Measurements from ENCODE around the gene MYOCOS. TPM values are rescaled to one million over a fixed set of nuclear protein-coding genes. Genes with fewer than 3 reads are reported as not detected.

MYOCOS gene
- total and polyA plus RNA-seq, 2 of the 4 experiments (the other 2 are of a cell fraction), result not detected

GRCh38 chr1:171653796-171654195 lies 31.8 kb downstream of the MYOCOS start:
- Histone ChIP-seq H3K27ac (ENCODE audit: insufficient read depth, low read length) (no peak overlapping the region), H2BK20ac (ENCODE audit: low read depth, low read length) (no peak overlapping the region), H2AFZ (replicated peaks; ENCODE audit: low read length, poor library complexity) (no peak overlapping the region), H3K9me3 (ENCODE audit: control insufficient read depth, insufficient read depth, low read length) (no peaks in the 10 kb centered on the region), H4K20me1 (ENCODE audit: insufficient read depth, low read length) (no peaks in the 10 kb centered on the region), H2AK9ac (replicated peaks; ENCODE audit: low read depth, low read length, poor library complexity) (no peak overlapping the region), H4K91ac (ENCODE audit: insufficient read depth, low read depth, low read length) (no peak overlapping the region), H2BK120ac (ENCODE audit: low read depth, low read length) (no peak overlapping the region), H3K4me1 (ENCODE audit: control insufficient read depth, insufficient read depth, low read length) (peaks cover 8% of the 10 kb centered on the region), H2AK5ac (ENCODE audit: low read depth, low read length) (no peak overlapping the region), H2BK5ac (ENCODE audit: low read depth, low read length, poor library complexity, severe bottlenecking) (no peak overlapping the region), H3K79me1 (ENCODE audit: low read depth in 1 of 2, low read length in 2 of 2) (no peaks in the 10 kb centered on the region), H3K4ac (ENCODE audit: low read depth, low read length) (no peak overlapping the region), H3K9ac (ENCODE audit: low read depth, low read length) (no peak overlapping the region), H3K4me2 (ENCODE audit: low read depth, low read length) (no peak overlapping the region), H3K56ac (ENCODE audit: extremely low read depth, insufficient read depth, low read length) (no peak overlapping the region), H3K36me3 (ENCODE audit: control insufficient read depth, insufficient read depth, low read length) (no peaks in the 10 kb centered on the region), H2BK15ac (ENCODE audit: low read depth, low read length) (no peak overlapping the region), H4K5ac (ENCODE audit: low read depth, low read length) (no peak overlapping the region), H3K23ac (ENCODE audit: low read depth, low read length) (no peak overlapping the region), H3K14ac (replicated peaks; ENCODE audit: low read depth, low read length) (no peak overlapping the region), H3K27me3 (ENCODE audit: control insufficient read depth, insufficient read depth, low read length) (peaks cover 4% of the 10 kb centered on the region), H3K4me3 (ENCODE audit: insufficient read depth, low read depth, low read length) (no peak overlapping the region), H4K8ac (ENCODE audit: low read depth in 2 of 2, low read length in 2 of 2) (no peak overlapping the region), H3K18ac (ENCODE audit: low read depth, low read length) (no peak overlapping the region), H3K9me1 (ENCODE audit: insufficient read depth, low read length) (peaks cover 7% of the 10 kb centered on the region; the same call in 1 of the 2 replicates)
- POLR2A ChIA-PET (ENCODE audit: unreplicated experiment), result no interaction called here
- dilution Hi-C loops (cut with HindIII; ENCODE audit: low sequenced_read_pairs, unreplicated experiment) (no loop called here), in situ Hi-C loops (cut with MboI; ENCODE audit: low sequenced_read_pairs) (no loop called here), intact Hi-C loops (cut with micrococcal nuclease) (no loop called here)
- BruUV-seq (replicated peaks), result no TSS peak
- ATAC-seq (ENCODE audit: low read depth) (peak; percentile 16; the same call in 1 of the 2 replicates), DNase-seq (no peak)
- CTCF ChIA-PET, result interaction anchor here (2.0 to 2.3 kb wide), 3 partner anchors 9 to 332 kb away, joined by 6 to 23 read pairs (median 9); no protein-coding TSS in a partner anchor
- WGBS, 2 experiments (ENCODE audit: extremely low coverage in 2 of 2, insufficient read length in 1 of 2), result no CpG with 5 or more reads among the region's 1 CpG
- no peak for TF ChIP-seq MXI1 (IDR thresholded peaks at IDR 0.05; ENCODE audit: borderline replicate concordance, low read depth, low read length)
- no peak for TF ChIP-seq RCOR1 (IDR thresholded peaks at IDR 0.05; ENCODE audit: insufficient replicate concordance, low read length)
- TF ChIP-seq FOS (IDR thresholded peaks at IDR 0.05; ENCODE audit: low read depth, low read length), result no peak
- TF ChIP-seq RAD21 (IDR thresholded peaks at IDR 0.05; ENCODE audit: low read length), result no peak
- TF ChIP-seq USF2 (IDR thresholded peaks at IDR 0.05; ENCODE audit: low read depth, low read length), result no peak
- TF ChIP-seq CEBPB (IDR thresholded peaks at IDR 0.05; ENCODE audit: low read depth, low read length), result no peak
- no peak for TF ChIP-seq BHLHE40 (IDR thresholded peaks at IDR 0.05; ENCODE audit: low read depth, low read length)
- no peak for TF ChIP-seq NFE2L2 (IDR thresholded peaks at IDR 0.05; ENCODE audit: low read depth, low read length)
- TF ChIP-seq, protein P1, sequence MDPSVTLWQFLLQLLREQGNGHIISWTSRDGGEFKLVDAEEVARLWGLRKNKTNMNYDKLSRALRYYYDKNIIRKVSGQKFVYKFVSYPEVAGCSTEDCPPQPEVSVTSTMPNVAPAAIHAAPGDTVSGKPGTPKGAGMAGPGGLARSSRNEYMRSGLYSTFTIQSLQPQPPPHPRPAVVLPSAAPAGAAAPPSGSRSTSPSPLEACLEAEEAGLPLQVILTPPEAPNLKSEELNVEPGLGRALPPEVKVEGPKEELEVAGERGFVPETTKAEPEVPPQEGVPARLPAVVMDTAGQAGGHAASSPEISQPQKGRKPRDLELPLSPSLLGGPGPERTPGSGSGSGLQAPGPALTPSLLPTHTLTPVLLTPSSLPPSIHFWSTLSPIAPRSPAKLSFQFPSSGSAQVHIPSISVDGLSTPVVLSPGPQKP (IDR thresholded peaks at IDR 0.05; ENCODE audit: borderline replicate concordance, low read depth, low read length), result no peak
- TF ChIP-seq, protein P2, sequence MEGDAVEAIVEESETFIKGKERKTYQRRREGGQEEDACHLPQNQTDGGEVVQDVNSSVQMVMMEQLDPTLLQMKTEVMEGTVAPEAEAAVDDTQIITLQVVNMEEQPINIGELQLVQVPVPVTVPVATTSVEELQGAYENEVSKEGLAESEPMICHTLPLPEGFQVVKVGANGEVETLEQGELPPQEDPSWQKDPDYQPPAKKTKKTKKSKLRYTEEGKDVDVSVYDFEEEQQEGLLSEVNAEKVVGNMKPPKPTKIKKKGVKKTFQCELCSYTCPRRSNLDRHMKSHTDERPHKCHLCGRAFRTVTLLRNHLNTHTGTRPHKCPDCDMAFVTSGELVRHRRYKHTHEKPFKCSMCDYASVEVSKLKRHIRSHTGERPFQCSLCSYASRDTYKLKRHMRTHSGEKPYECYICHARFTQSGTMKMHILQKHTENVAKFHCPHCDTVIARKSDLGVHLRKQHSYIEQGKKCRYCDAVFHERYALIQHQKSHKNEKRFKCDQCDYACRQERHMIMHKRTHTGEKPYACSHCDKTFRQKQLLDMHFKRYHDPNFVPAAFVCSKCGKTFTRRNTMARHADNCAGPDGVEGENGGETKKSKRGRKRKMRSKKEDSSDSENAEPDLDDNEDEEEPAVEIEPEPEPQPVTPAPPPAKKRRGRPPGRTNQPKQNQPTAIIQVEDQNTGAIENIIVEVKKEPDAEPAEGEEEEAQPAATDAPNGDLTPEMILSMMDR (conservative IDR thresholded peaks at IDR 0.05; ENCODE audit: low read depth, low read length), result no peak

Data from IMR-90 (cell line).